T-helper 2 cell treated with Interferon-gamma antibody and Interleukin-4, amounts not matched to agents 5 μg/mL and 100 μg/mL, for 36 hours (primary cell): ENCODE results near the gene TPP1.
A peak's percentile ranks its signal among the peaks of the same experiment; 100 is the strongest.

Experiments used
- DNase-seq: peaks from one replicate; pipeline ENCODE4 v3.0.0; 2021; ENCODE audit warnings: low spot score
- H3K27ac Mint-ChIP-seq: one replicate; pipeline ENCODE4 v1.8.0; 2021; ENCODE audit warnings: mild to moderate bottlenecking, mixed read lengths
- H3K27me3 Mint-ChIP-seq: one replicate; pipeline ENCODE4 v1.8.0; 2021; ENCODE audit warnings: low read depth, mixed read lengths
- H3K36me3 Mint-ChIP-seq: one replicate; pipeline ENCODE4 v1.8.0; 2021; ENCODE audit warnings: low read depth, mixed read lengths
- H3K4me1 Mint-ChIP-seq: one replicate; pipeline ENCODE4 v1.8.0; 2021; ENCODE audit warnings: low read depth, mixed read lengths
- H3K4me3 Mint-ChIP-seq: one replicate; pipeline ENCODE4 v1.8.0; 2022; ENCODE audit warnings: mild to moderate bottlenecking, moderate library complexity, mixed read lengths
- H3K9me3 Mint-ChIP-seq: one replicate; pipeline ENCODE4 v1.8.0; 2021; ENCODE audit warnings: mixed read lengths

TPP1 gene

DNA sequence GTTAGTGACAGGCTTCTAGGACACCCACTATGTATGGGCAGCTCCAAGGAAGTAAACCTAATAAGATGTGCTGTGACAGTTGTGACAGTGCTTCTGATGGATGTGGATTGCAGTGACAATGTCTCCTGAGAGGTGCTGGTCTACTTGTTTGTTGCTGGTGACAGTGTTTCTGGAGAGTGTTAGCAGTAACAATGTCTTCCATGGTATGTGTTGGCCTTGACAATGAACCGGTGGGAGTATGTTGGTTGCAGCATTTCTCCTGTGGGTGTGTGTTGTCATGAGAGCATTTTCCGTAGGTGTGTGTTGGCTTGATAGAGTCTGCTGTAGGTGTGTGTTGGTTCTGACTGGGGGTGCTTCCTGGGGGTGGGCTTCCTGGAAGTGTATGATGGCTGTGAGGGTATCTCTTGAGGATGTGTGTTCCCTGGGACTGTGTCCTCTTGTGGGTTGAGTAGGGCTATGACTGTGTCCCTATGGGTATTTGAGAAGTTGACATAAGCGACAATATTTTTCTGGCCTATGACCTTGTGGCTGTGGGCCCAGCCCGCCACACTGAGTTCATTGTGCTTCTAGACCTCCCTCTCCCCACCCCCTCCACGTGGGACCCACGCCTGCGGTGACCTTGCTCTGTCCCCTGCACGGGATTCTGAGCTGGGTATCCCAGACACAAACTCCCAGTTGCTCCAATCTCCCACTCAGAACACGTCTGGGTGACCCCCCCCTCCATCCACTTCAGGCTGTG, 35.2 kb upstream of the TPP1 start:
- Mint-ChIP-seq H3K4me3 (no peak overlapping the region), H3K27ac (no peak overlapping the region), H3K4me1 (peaks cover 3% of the 10 kb centered on the region), H3K27me3 (peaks cover 18% of the 10 kb centered on the region), H3K9me3 (no peaks in the 10 kb centered on the region), H3K36me3 (no peaks in the 10 kb centered on the region)
- no peak for DNase-seq

DNA sequence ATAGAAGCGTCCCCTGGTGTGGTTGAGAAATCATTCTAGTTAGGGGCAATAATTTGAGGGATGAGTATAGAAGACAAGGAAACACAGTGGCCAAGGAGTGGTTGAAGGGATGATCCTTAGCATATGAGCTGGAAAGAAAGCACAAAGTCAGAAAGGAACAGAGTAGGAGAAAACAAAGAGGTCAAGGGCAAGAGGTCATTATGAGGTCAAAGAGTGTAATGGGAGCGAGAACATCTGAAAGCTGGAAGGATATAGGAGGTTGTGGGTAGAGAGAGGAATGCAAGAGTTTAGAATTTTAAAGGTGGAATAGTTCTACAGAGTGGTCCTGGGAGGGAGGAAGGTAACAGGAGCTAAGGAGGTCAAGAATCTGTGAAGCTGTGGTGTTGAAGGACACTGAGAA, 34.4 kb upstream of the TPP1 start:
- Mint-ChIP-seq H3K27ac (no peak overlapping the region), H3K27me3 (peaks cover 18% of the 10 kb centered on the region), H3K9me3 (no peaks in the 10 kb centered on the region), H3K36me3 (no peaks in the 10 kb centered on the region), H3K4me1 (peaks cover 3% of the 10 kb centered on the region), H3K4me3 (no peak overlapping the region)
- no peak for DNase-seq

DNA sequence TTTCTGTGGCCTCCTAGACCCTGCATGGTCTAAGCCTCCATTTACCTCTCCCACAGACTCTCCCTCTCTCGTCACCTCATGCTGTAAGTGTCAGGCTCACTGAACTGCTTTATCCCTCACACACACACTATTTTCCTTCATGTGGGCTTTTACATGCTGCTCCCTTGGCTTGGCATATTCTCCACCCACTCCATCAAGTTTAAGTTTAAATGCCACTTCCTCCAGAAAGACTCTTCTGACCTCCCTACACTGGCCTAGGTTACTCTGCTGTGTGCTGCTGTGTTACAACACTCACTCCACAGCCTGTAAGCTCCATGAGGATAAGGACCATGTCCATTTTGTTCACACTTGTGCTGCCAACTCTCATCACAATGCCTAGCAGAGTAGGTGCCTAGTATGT, 33.9 kb upstream of the TPP1 start:
- no peak overlapping the region for H3K4me3 Mint-ChIP-seq
- peaks cover 18% of the 10 kb centered on the region for H3K27me3 Mint-ChIP-seq
- H3K9me3 Mint-ChIP-seq = no peaks in the 10 kb centered on the region
- H3K4me1 Mint-ChIP-seq = peaks cover 3% of the 10 kb centered on the region
- DNase-seq = no peak
- H3K36me3 Mint-ChIP-seq = no peaks in the 10 kb centered on the region
- H3K27ac Mint-ChIP-seq = no peak overlapping the region

GRCh38 chr11:6652182-6652581, 33.0 kb upstream of the TPP1 start:
- H3K27ac Mint-ChIP-seq = no peak overlapping the region
- no peaks in the 10 kb centered on the region for H3K36me3 Mint-ChIP-seq
- no peak for DNase-seq
- H3K4me3 Mint-ChIP-seq = no peak overlapping the region
- H3K27me3 Mint-ChIP-seq = peaks cover 13% of the 10 kb centered on the region
- no peaks in the 10 kb centered on the region for H3K9me3 Mint-ChIP-seq
- peaks cover 3% of the 10 kb centered on the region for H3K4me1 Mint-ChIP-seq

DNA sequence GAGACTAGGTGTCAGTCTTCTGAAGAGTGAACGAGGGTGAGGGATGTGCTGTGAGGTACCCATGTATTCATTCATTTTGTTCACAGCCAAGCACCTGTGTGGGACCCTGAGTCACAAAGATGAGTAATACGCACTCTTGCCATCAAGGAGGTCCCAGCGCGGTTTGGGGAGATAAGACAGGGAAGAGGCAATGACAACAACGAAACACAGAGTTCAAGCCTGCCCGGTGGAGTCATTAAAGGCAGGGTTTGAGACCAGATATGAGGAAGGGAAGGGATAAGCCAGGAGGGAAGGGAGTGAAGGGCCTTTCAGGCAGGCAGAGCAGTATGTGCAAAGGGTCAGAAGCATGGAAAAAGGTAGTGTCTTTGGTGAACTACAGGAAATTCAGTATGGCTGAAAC, 31.8 kb upstream of the TPP1 start:
- Mint-ChIP-seq H3K9me3 (no peaks in the 10 kb centered on the region), H3K4me1 (peaks cover 1% of the 10 kb centered on the region)

DNA sequence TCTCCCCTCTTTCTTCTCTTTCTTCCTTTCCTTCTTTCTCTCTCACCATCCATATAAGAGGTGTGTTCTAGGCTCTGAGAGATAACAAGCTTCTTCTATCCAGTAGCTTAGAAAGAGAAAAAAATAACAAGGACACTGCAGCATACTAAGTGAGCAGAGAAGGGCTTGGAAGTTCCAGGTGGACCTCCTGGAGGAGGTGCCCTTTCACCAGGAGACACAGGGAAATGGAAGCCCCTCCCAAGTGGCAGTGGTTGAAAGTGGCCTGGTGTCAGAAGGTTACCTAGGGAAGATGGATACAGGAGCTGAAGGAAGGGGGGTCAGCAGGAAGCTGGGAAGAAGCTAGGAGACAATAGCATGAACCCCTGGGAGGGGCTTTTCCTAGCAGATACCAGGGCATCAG, 30.9 kb upstream of the TPP1 start:
- Mint-ChIP-seq H3K9me3 (no peaks in the 10 kb centered on the region), H3K36me3 (no peaks in the 10 kb centered on the region), H3K4me1 (peaks cover 4% of the 10 kb centered on the region), H3K27ac (no peak overlapping the region), H3K27me3 (no peaks in the 10 kb centered on the region), H3K4me3 (no peak overlapping the region)
- DNase-seq = no peak

More for the DNA sequence above, 31.8 kb upstream of the TPP1 start:
- Mint-ChIP-seq H3K36me3 (no peaks in the 10 kb centered on the region), H3K4me3 (no peak overlapping the region), H3K27ac (no peak overlapping the region), H3K27me3 (peaks cover 1% of the 10 kb centered on the region)
- DNase-seq = no peak

DNA sequence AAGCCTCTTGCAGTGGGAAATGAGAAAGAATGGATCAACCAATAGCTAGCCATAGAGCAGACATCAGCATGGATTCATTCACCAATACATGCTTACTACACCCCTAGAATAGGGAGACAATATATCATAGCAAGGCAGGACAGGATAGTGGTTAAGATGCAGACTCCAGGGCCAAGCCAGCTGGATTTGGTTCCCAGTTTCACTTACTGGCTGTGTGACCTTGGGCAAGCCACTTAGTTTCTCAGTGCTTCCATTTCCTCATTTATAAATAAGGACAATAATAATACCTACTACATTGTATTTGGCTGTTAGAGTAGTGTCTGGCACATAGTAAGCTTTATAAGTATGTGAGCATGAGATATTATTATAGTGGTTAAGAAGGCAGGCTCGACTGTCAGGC, 29.3 kb upstream of the TPP1 start:
- DNase-seq = no peak
- H3K4me1 Mint-ChIP-seq = peaks cover 4% of the 10 kb centered on the region
- H3K9me3 Mint-ChIP-seq = no peaks in the 10 kb centered on the region
- no peak overlapping the region for H3K4me3 Mint-ChIP-seq
- no peaks in the 10 kb centered on the region for H3K36me3 Mint-ChIP-seq
- no peaks in the 10 kb centered on the region for H3K27me3 Mint-ChIP-seq
- H3K27ac Mint-ChIP-seq = no peak overlapping the region

DNA sequence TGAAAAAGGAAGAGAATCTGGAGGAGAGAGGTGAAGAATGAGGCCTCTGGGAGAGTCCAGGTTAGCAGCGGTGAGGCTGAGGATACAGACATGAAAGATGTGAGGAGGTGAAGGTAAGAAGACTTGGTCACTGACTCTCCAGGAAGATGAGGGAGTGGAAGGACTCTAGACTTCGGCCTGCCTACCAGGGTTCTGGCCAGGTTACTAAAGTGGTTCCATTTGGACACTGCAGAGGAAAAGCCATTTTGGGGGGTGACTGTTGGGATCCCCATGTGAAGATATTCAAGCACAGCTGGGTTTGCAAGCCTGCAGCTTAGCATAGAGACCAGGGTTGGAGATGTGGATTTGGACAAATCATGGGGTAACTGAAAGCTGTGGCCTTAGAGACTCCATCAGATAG, 28.6 kb upstream of the TPP1 start:
- Mint-ChIP-seq H3K9me3 (no peaks in the 10 kb centered on the region), H3K4me3 (no peak overlapping the region), H3K27me3 (no peaks in the 10 kb centered on the region), H3K4me1 (peaks cover 4% of the 10 kb centered on the region), H3K27ac (no peak overlapping the region), H3K36me3 (no peaks in the 10 kb centered on the region)
- no peak for DNase-seq

DNA sequence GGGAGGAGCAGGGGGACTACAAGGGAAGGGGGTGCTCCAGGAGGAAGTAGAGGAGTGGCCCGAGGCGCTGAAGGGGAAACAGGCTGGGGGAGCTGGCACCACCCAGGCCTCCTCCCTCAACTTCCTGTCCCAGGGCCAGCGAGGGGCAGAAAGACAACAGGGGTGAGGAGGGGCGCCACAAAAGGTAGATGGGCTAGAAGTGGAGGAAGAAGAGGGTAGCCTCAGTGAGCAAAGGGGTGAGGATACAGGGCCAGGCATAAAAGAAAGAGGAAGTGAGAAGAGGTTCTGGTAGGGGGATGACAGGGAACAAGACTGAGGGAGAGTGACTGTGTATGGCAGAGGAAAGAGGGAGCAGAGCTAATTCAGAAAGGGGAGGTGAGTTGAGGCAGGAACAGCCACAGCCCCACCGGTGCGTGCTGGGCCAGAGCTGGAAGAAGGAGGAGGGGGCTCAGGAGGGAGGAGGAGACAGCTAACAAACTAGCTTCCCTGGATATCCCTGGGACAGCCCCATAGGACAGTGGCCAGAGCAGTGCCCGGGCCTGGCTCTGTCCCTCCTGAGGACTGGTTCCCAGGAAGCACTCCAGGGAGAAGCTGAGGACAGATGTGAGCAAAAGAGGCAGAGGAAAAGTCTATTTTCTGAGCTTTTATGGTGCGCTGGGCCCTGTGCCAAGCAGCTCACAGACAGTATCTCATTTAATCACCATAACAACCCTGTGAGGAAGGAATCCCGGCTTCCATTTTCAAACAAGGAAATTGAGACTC, 27.9 kb upstream of the TPP1 start:
- peaks cover 4% of the 10 kb centered on the region for H3K4me1 Mint-ChIP-seq
- H3K27ac Mint-ChIP-seq = no peak overlapping the region
- no peak overlapping the region for H3K4me3 Mint-ChIP-seq
- no peaks in the 10 kb centered on the region for H3K27me3 Mint-ChIP-seq
- DNase-seq = no peak
- H3K36me3 Mint-ChIP-seq = no peaks in the 10 kb centered on the region
- H3K9me3 Mint-ChIP-seq = no peaks in the 10 kb centered on the region

- Mint-ChIP-seq H3K36me3 (no peaks in the 10 kb centered on the region), H3K9me3 (no peaks in the 10 kb centered on the region)
These were observed 27.3 kb upstream of the TPP1 start for GRCh38 chr11:6646576-6646917.

DNA sequence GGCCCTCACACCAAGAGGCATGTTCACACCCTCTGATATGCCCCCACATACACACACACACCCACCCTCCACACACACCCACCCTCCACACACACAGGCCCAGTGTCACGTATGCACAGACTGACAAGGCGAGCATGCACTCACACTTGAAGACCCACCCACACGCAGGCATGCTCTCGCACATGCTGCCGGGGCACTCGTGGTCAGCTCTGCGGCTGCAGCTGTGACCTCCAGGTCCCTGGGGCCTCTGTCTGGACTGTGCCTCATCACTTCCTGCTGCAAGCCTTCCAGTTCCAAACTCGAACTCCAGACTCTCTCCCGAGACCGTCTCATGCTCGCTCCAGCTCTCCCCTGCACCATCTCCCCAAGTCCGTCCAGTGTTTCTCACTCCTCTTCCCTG, 26.8 kb upstream of the TPP1 start:
- H3K27ac Mint-ChIP-seq = peak overlapping the region; percentile 11
- H3K36me3 Mint-ChIP-seq = no peaks in the 10 kb centered on the region
- H3K4me3 Mint-ChIP-seq = no peak overlapping the region
- no peak for DNase-seq
- peaks cover 4% of the 10 kb centered on the region for H3K4me1 Mint-ChIP-seq
- no peaks in the 10 kb centered on the region for H3K9me3 Mint-ChIP-seq
- H3K27me3 Mint-ChIP-seq = no peaks in the 10 kb centered on the region

More at GRCh38 chr11:6646576-6646917, 27.3 kb upstream of the TPP1 start:
- DNase-seq = no peak
- no peak overlapping the region for H3K4me3 Mint-ChIP-seq
- no peaks in the 10 kb centered on the region for H3K27me3 Mint-ChIP-seq
- peaks cover 4% of the 10 kb centered on the region for H3K4me1 Mint-ChIP-seq
- H3K27ac Mint-ChIP-seq = no peak overlapping the region

- Mint-ChIP-seq H3K27me3 (no peaks in the 10 kb centered on the region), H3K4me1 (peaks cover 9% of the 10 kb centered on the region), H3K27ac (no peak overlapping the region), H3K4me3 (no peak overlapping the region), H3K9me3 (no peaks in the 10 kb centered on the region), H3K36me3 (no peaks in the 10 kb centered on the region)
- no peak for DNase-seq
These were observed 23.7 kb upstream of the TPP1 start for GRCh38 chr11:6642957-6643356.

DNA sequence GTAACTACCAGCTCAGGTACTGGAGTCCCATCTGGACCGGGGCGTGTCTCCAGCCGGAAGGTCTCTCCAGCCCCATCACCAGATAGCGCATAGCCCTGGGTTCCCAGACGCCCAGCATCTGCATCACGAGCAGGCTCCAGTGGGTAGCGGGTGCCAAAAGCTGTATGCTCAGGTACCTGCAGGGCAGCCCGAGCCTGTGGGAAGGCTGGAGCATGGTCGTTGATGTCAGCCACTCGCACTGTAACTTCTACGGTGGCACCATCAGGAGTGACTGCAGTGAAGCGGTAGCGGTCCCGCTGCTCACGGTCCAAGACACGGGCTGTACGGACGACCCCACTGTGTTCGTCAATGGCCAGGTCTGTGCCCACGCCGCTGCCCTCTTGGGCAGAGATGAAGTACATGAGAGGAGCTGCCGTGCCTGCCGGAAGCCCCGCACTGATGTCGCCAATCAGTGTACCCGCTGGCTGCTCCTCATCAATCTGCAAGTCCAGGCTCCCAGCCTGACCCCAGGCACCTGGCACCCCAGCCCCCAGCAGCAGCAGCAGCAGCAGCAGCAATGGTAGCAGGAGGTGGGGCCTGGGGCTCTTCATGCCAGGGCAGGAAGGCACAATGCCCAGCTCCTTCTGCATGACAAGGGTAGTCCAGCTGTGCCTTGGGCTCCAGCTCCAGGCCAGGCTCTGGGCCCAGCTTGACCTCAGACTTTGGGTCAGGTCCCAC, 21.9 kb upstream of the TPP1 start:
- Mint-ChIP-seq H3K27ac (no peak overlapping the region), H3K27me3 (no peaks in the 10 kb centered on the region)

More for the DNA sequence above, 21.9 kb upstream of the TPP1 start:
- DNase-seq = no peak
- Mint-ChIP-seq H3K9me3 (no peaks in the 10 kb centered on the region), H3K4me1 (peaks cover 9% of the 10 kb centered on the region), H3K36me3 (no peaks in the 10 kb centered on the region), H3K4me3 (no peak overlapping the region)
